ENCODE measurements around the gene PPA2.

The PPA2 gene

GRCh38 chr4:105356194-105356593 is 117.7 kb downstream of the PPA2 start:
- TF ChIP-seq, protein P1, sequence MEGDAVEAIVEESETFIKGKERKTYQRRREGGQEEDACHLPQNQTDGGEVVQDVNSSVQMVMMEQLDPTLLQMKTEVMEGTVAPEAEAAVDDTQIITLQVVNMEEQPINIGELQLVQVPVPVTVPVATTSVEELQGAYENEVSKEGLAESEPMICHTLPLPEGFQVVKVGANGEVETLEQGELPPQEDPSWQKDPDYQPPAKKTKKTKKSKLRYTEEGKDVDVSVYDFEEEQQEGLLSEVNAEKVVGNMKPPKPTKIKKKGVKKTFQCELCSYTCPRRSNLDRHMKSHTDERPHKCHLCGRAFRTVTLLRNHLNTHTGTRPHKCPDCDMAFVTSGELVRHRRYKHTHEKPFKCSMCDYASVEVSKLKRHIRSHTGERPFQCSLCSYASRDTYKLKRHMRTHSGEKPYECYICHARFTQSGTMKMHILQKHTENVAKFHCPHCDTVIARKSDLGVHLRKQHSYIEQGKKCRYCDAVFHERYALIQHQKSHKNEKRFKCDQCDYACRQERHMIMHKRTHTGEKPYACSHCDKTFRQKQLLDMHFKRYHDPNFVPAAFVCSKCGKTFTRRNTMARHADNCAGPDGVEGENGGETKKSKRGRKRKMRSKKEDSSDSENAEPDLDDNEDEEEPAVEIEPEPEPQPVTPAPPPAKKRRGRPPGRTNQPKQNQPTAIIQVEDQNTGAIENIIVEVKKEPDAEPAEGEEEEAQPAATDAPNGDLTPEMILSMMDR (IDR thresholded peaks at IDR 0.05): no peak
- Histone ChIP-seq H3K79me2 (no peaks in the 10 kb centered on the region), H3K36me3 (ENCODE audit: control insufficient read depth, insufficient read depth, low read length) (no peaks in the 10 kb centered on the region), H3K4me3 (ENCODE audit: low read depth, low read length) (no peak overlapping the region), H3K9me3 (ENCODE audit: control insufficient read depth, low read length) (no peaks in the 10 kb centered on the region), H3K9ac (no peak overlapping the region), H2AFZ (no peak overlapping the region), H3K27me3 (ENCODE audit: control insufficient read depth, insufficient read depth, low read length) (no peaks in the 10 kb centered on the region), H3K27ac (no peak overlapping the region), H3K4me2 (ENCODE audit: low read length) (no peak overlapping the region), H3K4me1 (no peaks in the 10 kb centered on the region)

GRCh38 chr4:105352826-105353225 is 121.0 kb downstream of the PPA2 start:
- TF ChIP-seq, protein P1 (IDR thresholded peaks at IDR 0.05): no peak

DNA sequence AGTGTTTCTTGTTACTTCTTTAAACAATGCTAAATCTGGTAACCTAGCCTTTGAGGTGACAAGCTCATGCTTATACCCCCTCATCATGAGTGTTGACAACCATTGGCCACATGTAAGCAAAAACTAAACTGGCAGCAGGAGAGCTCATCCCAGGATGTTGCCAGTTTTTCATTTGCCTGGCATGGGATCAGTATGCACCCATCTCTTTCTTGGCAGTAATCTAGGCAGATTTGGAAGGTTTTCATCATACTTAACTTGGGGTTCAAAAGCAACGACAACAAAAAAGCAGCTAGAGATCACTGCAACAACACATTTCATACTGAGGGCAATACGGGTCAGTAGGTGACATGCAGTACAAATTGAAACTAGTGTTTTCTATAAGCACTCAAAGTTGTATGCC is 122.0 kb downstream of the PPA2 start:
- H3K27ac ChIP-seq: no peak overlapping the region
- no peak overlapping the region for H2AFZ ChIP-seq
- no peak overlapping the region for H3K9ac ChIP-seq
- H3K9me3 ChIP-seq (ENCODE audit: control insufficient read depth, low read length): no peaks in the 10 kb centered on the region
- H3K36me3 ChIP-seq (ENCODE audit: control insufficient read depth, insufficient read depth, low read length): no peaks in the 10 kb centered on the region
- TF ChIP-seq, protein P1 (IDR thresholded peaks at IDR 0.05): no peak
- no peak overlapping the region for H3K4me2 ChIP-seq (ENCODE audit: low read length)
- no peak overlapping the region for H3K4me3 ChIP-seq (ENCODE audit: low read depth, low read length)
- no peaks in the 10 kb centered on the region for H3K79me2 ChIP-seq
- no peaks in the 10 kb centered on the region for H3K4me1 ChIP-seq
- H3K27me3 ChIP-seq (ENCODE audit: control insufficient read depth, insufficient read depth, low read length): no peaks in the 10 kb centered on the region

More at GRCh38 chr4:105352826-105353225, 121.0 kb downstream of the PPA2 start:
- Histone ChIP-seq H3K36me3 (ENCODE audit: control insufficient read depth, insufficient read depth, low read length) (no peaks in the 10 kb centered on the region), H3K27me3 (ENCODE audit: control insufficient read depth, insufficient read depth, low read length) (no peaks in the 10 kb centered on the region), H3K79me2 (no peaks in the 10 kb centered on the region), H3K4me3 (ENCODE audit: low read depth, low read length) (no peak overlapping the region), H3K9me3 (ENCODE audit: control insufficient read depth, low read length) (no peaks in the 10 kb centered on the region), H3K4me1 (no peaks in the 10 kb centered on the region), H2AFZ (no peak overlapping the region), H3K4me2 (ENCODE audit: low read length) (no peak overlapping the region), H3K27ac (no peak overlapping the region), H3K9ac (no peak overlapping the region)

DNA sequence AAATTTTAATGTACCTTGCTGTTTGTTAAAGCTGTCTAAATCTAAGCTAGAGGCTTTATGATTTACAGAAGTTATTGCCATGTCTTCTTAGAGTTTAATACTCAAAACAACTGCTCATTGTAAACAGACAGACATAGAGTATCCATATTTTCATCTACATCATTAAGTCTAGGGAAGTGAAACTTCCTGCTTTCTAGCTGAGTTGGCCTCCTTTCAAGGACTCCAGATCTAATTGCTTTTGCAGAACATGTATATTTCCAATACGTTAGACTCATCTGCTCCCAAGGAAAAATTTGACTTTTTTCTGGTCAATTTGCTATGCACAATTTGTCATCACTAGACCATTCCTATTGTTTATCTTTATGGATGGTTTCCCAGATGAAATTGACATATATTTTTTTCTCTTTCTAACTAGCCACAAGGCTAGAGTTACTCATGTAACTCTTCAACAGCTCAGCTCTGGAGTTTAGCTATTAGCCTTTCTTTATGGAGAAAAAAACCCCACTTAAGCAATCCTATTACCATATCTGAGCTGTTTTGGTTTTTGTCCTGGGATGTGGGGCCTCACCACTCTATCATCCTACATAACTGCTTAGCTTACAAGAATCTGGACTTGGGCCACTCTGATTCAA is 122.9 kb downstream of the PPA2 start:
- H3K4me3 ChIP-seq (ENCODE audit: low read depth, low read length): no peak overlapping the region
- H3K27me3 ChIP-seq (ENCODE audit: control insufficient read depth, insufficient read depth, low read length): no peaks in the 10 kb centered on the region
- H3K79me2 ChIP-seq: no peaks in the 10 kb centered on the region
- no peaks in the 10 kb centered on the region for H3K9me3 ChIP-seq (ENCODE audit: control insufficient read depth, low read length)
- no peak overlapping the region for H3K4me2 ChIP-seq (ENCODE audit: low read length)
- no peaks in the 10 kb centered on the region for H3K36me3 ChIP-seq (ENCODE audit: control insufficient read depth, insufficient read depth, low read length)
- H3K27ac ChIP-seq: no peak overlapping the region
- TF ChIP-seq, protein P1 (IDR thresholded peaks at IDR 0.05): no peak
- H3K4me1 ChIP-seq: no peaks in the 10 kb centered on the region
- H2AFZ ChIP-seq: no peak overlapping the region
- no peak overlapping the region for H3K9ac ChIP-seq

- TF ChIP-seq, protein P1 (IDR thresholded peaks at IDR 0.05): no peak
Measured at GRCh38 chr4:105348719-105349118, 125.1 kb downstream of the PPA2 start.

More at GRCh38 chr4:105348719-105349118, 125.1 kb downstream of the PPA2 start:
- Histone ChIP-seq H3K9ac (no peak overlapping the region), H3K27ac (no peak overlapping the region), H3K27me3 (ENCODE audit: control insufficient read depth, insufficient read depth, low read length) (no peaks in the 10 kb centered on the region), H3K4me3 (ENCODE audit: low read depth, low read length) (no peak overlapping the region), H3K79me2 (no peaks in the 10 kb centered on the region), H3K4me1 (no peaks in the 10 kb centered on the region), H2AFZ (no peak overlapping the region), H3K9me3 (ENCODE audit: control insufficient read depth, low read length) (no peaks in the 10 kb centered on the region), H3K4me2 (ENCODE audit: low read length) (no peak overlapping the region), H3K36me3 (ENCODE audit: control insufficient read depth, insufficient read depth, low read length) (no peaks in the 10 kb centered on the region)

Data from parathyroid adenoma (tissue), 2 donors.